IPS-20b (cell line): ENCODE results near the gene PAOX.
"Not testable (repeated sequence)": the region's sequence is repeated elsewhere in the genome, so short reads cannot be mapped to it uniquely, and the experiment has no call there.

Source experiments
- H3K27ac ChIP-seq: one replicate; pipeline ENCODE4 v1.5.1; 2013; ENCODE audit warnings: low read length
- H3K27me3 ChIP-seq: 2 replicates; pipeline ENCODE4 v1.6.1; 2013; ENCODE audit warnings: mild to moderate bottlenecking, low read length, inconsistent platforms; ENCODE audit not compliant: insufficient read depth
- H3K36me3 ChIP-seq: 2 replicates; pipeline ENCODE4 v1.6.1; 2013; ENCODE audit warnings: low read depth, mild to moderate bottlenecking, inconsistent platforms, low read length, moderate library complexity; ENCODE audit not compliant: insufficient read depth
- H3K4me1 ChIP-seq: 2 replicates; pipeline ENCODE4 v1.6.1; 2013; ENCODE audit warnings: mild to moderate bottlenecking, control low read depth, inconsistent platforms, low read length, moderate library complexity; ENCODE audit not compliant: insufficient read depth
- H3K4me3 ChIP-seq: 2 replicates; pipeline ENCODE4 v1.5.1; 2013; ENCODE audit warnings: mild to moderate bottlenecking, low read length, inconsistent platforms
- H3K9ac ChIP-seq: 2 replicates; pipeline ENCODE4 v1.6.1; 2013; ENCODE audit warnings: low read depth, mild to moderate bottlenecking, inconsistent platforms, low read length, moderate library complexity
- H3K9me3 ChIP-seq: 2 replicates; pipeline ENCODE4 v1.6.1; 2013; ENCODE audit warnings: mild to moderate bottlenecking, low read depth, low read length, inconsistent platforms; ENCODE audit not compliant: insufficient read depth

Gene PAOX

DNA sequence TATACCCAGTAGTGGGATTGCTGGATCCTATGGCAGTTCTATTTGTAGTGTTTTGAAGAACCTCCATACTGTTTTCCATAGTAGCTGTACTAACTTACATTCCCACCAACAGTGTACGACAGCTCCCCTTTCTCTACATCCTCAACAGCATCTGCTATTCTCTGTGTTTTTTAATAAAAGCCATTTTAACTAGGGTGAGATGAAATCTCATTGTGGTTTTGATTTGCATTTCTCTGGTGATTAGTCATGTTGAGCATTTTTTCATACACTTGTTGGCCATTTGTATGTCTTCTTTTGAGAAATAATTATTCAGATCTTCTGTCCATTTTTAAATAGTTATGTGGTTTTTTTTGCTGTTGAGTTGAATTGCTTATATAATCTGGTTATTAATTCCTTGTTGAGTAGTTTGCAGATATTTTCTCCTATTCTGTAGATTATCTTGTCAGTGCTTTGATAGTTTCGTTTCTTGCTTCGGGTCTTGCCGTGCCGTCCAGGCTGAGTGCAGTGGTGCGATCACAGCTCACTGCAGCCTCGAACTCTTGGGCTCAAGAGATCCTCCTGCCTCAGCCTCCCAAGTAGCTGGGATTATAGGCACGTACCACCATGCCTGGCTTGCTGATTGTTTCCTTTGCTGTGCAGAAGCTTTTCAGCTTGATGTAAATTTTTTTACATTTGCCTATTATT, 26.9 kb downstream of the PAOX start:
- Histone ChIP-seq H3K27ac (no peak overlapping the region), H3K36me3 (peaks cover 84% of the 10 kb centered on the region)

GRCh38 chr10:133411523-133412380, 32.7 kb downstream of the PAOX start:
- H3K9ac ChIP-seq: no peak overlapping the region
- H3K4me3 ChIP-seq: no peak overlapping the region
- no peak overlapping the region for H3K27ac ChIP-seq
- peaks cover 31% of the 10 kb centered on the region for H3K9me3 ChIP-seq
- no peaks in the 10 kb centered on the region for H3K4me1 ChIP-seq
- H3K36me3 ChIP-seq: peaks cover 74% of the 10 kb centered on the region
- H3K27me3 ChIP-seq: no peaks in the 10 kb centered on the region

More for the DNA sequence above, 26.9 kb downstream of the PAOX start:
- Histone ChIP-seq H3K9ac (no peak overlapping the region), H3K9me3 (peaks cover 8% of the 10 kb centered on the region; the same call in 1 of the 2 replicates), H3K4me3 (no peak overlapping the region), H3K27me3 (no peaks in the 10 kb centered on the region), H3K4me1 (no peaks in the 10 kb centered on the region)

DNA sequence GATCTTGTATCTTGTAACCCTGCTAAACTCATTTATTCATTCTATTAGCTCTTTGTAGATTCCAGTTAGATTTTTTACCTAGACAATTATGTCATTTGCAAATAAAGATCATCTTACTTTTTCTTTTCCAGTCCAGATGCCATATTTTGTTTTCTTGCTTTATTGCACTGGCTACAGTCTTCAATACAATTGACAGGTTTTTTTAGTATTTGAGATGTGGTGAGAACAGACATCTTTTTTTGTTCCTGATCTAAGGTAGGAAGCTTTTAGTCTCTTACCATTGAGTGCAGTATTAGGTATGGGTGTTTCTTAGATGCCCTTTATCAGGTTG, 33.3 kb downstream of the PAOX start:
- Histone ChIP-seq H3K36me3 (peaks cover 69% of the 10 kb centered on the region), H3K4me1 (no peaks in the 10 kb centered on the region), H3K4me3 (no peak overlapping the region), H3K27ac (no peak overlapping the region), H3K9me3 (peaks cover 31% of the 10 kb centered on the region), H3K9ac (no peak overlapping the region), H3K27me3 (no peaks in the 10 kb centered on the region)

DNA sequence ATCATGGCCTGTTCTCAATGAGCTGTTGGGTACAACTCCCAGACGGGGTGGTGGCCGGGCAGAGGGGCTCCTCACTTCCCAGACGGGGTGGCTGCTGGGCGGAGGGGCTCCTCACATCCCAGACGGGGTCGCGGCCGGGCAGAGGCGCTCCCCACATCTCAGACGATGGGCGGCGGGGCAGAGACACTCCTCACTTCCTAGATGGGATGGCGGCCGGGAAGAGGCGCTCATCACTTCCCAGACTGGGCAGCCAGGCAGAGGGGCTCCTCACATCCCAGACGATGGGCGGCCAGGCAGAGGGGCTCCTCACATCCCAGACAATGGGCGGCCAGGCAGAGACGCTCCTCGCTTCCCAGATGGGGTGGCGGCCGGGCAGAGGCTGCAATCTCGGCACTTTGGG, 35.3 kb downstream of the PAOX start:
- H3K9me3 ChIP-seq: peaks cover 30% of the 10 kb centered on the region
- not testable (repeated sequence) for H3K27me3 ChIP-seq, H3K27ac ChIP-seq, H3K4me3 ChIP-seq, H3K9ac ChIP-seq, H3K4me1 ChIP-seq
- peaks cover 58% of the 10 kb centered on the region for H3K36me3 ChIP-seq

- Histone ChIP-seq H3K4me1 (no peaks in the 10 kb centered on the region), H3K36me3 (peaks cover 49% of the 10 kb centered on the region), H3K4me3 (no peak overlapping the region), H3K9me3 (peaks cover 25% of the 10 kb centered on the region), H3K9ac (no peak overlapping the region), H3K27me3 (no peaks in the 10 kb centered on the region), H3K27ac (no peak overlapping the region)
Observed at GRCh38 chr10:133415752-133416151, 36.7 kb downstream of the PAOX start.

- Histone ChIP-seq H3K9me3 (peaks cover 5% of the 10 kb centered on the region), H3K9ac (no peak overlapping the region), H3K4me3 (no peak overlapping the region), H3K36me3 (peaks cover 22% of the 10 kb centered on the region), H3K27me3 (peaks cover 14% of the 10 kb centered on the region), H3K4me1 (no peaks in the 10 kb centered on the region), H3K27ac (no peak overlapping the region)
Observed at GRCh38 chr10:133418289-133418993, 39.4 kb downstream of the PAOX start.

DNA sequence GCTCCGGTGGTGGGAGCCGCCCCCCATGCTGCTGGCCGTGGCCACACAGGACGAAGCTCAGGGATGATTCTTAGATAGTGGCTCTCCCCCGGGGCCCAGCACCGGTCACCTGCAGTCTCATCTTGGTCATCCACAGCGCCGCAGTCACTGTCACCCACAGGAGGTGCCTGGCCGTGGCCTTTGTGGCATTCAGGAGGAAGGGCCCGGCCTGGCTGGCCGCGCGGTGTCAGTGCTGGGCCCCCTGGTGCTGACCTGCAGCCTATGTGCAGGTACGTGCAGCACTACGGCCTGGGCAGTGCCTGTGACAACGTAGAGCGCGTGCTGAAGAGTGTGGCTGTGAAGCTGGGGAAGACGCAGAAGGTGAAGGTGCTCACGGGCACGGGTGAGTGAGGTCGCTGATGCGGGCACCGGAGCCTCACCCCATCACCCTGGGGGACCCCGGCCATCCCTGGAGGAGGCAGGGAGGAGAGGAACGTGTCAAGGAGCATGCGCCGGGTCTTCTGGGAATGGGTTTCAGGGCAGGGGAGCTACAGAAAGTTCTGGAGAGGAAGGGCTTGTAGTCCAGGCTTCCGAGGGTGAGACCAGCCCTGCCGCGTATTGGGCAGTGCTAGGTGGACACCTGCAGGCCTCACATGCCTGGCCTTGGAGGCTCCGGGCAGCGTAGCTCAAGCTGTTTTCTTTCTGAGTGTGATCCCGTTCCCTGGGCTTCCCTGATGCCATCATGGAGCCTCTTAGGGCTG, 40.3 kb downstream of the PAOX start:
- peaks cover 4% of the 10 kb centered on the region for H3K9me3 ChIP-seq
- H3K36me3 ChIP-seq: peaks cover 18% of the 10 kb centered on the region
- H3K9ac ChIP-seq: no peak overlapping the region
- H3K4me3 ChIP-seq: no peak overlapping the region
- H3K4me1 ChIP-seq: no peaks in the 10 kb centered on the region
- peaks cover 14% of the 10 kb centered on the region for H3K27me3 ChIP-seq
- H3K27ac ChIP-seq: no peak overlapping the region

- H3K9me3 ChIP-seq: peaks cover 4% of the 10 kb centered on the region
- H3K27ac ChIP-seq: no peak overlapping the region
- H3K4me1 ChIP-seq: no peaks in the 10 kb centered on the region
- H3K27me3 ChIP-seq: peaks cover 14% of the 10 kb centered on the region
- H3K4me3 ChIP-seq: no peak overlapping the region
- peaks cover 16% of the 10 kb centered on the region for H3K36me3 ChIP-seq
- H3K9ac ChIP-seq: no peak overlapping the region
Observed at GRCh38 chr10:133420028-133420427, 41.0 kb downstream of the PAOX start.

DNA sequence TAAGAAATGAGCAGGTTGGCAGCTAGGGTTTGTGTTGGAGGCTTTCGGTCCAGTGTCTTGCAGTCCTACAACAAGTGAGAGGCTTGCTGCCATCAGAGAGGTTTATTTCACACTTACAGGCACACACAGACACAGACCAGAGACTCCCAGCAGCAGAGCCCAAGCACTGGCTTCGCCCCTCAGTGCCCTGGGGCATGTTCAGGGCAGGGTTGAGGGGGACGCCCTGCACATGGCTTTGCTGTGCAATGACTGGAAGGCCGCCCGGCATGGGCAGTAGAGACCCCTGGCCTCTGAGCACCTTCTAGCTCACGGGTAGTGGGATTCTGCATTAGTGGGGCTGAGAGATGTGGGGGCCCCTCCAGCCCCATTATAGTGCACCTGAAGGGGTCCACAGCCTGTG, 41.5 kb downstream of the PAOX start:
- Histone ChIP-seq H3K4me1 (no peaks in the 10 kb centered on the region), H3K4me3 (no peak overlapping the region), H3K27me3 (peaks cover 17% of the 10 kb centered on the region), H3K9ac (no peak overlapping the region), H3K9me3 (no peaks in the 10 kb centered on the region; the same call in 1 of the 2 replicates), H3K27ac (no peak overlapping the region), H3K36me3 (peaks cover 11% of the 10 kb centered on the region)

DNA sequence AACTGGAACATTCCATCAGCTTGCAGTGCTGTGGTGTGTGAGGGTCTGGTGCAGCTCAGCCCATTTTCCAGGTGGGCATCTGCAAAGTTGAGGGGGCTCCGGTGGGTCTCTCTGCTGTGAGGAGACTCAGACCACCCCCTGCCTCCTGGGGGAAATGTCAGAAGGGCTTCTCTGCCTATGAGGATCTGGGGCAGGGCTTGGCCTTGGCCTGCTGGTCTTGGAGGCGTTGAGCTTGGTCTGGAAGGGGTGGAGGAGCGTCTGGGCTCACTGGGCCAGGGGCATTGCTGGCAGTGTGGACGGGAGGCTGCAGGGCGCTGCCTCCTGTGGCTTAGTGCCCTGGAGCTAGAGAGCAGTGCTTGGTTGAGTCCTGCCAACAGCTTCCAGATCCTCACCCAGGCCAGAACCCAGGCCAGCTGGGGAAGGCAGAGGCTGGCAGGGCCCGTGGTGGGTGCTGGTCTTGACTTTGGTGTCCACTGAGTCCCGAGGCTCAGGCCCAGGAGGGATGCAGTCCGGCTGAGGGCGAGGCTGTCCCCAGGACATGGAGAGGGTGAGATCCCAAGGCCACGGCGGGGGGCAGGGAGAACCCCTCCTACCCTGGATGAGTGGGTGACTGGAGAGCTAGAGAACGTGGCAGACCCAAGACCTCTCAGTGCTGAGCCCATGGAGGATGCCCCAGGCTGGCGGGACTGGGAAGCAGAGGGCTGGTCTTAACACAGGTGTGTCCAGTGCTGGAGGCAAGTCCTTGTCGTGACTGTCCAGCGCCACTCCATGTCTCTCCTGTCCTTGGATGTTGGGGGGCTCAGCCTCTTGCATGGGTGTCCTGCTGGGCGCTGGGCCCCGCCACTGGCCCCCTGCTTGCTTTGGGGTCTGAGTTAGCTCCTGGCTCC, 42.5 kb downstream of the PAOX start:
- H3K9me3 ChIP-seq: no peaks in the 10 kb centered on the region
- H3K9ac ChIP-seq: no peak overlapping the region
- H3K27ac ChIP-seq: no peak overlapping the region
- peaks cover 10% of the 10 kb centered on the region; the same call in 1 of the 2 replicates for H3K36me3 ChIP-seq
- H3K4me1 ChIP-seq: no peaks in the 10 kb centered on the region
- no peak overlapping the region for H3K4me3 ChIP-seq
- peaks cover 17% of the 10 kb centered on the region for H3K27me3 ChIP-seq
